ENCODE measurements around the gene GRID2. TPM values are rescaled to one million over a fixed set of nuclear protein-coding genes. Genes with fewer than 3 reads are reported as not detected.

The GRID2 gene
- total and polyA plus RNA-seq, 2 of the 4 experiments (the other 2 are of a cell fraction): under 0.01 TPM; not detected in 1

GRCh38 chr4:92968996-92969395 is 665.2 kb downstream of the GRID2 start:
- Histone ChIP-seq H4K5ac (ENCODE audit: low read depth, low read length) (peak overlapping the region; percentile 51; the same call in 1 of the 2 replicates), H3K56ac (ENCODE audit: extremely low read depth, insufficient read depth, low read length) (no peak overlapping the region), H3K9me3 (ENCODE audit: control insufficient read depth, insufficient read depth, low read length) (no peaks in the 10 kb centered on the region), H3K9me1 (ENCODE audit: insufficient read depth, low read length) (no peaks in the 10 kb centered on the region), H3K4me2 (ENCODE audit: low read depth, low read length) (no peak overlapping the region), H3K27ac (ENCODE audit: insufficient read depth, low read length) (no peak overlapping the region; the same call in 1 of the 2 replicates), H3K36me3 (ENCODE audit: control insufficient read depth, insufficient read depth, low read length) (no peaks in the 10 kb centered on the region), H3K4me1 (ENCODE audit: control insufficient read depth, insufficient read depth, low read length) (peaks cover 2% of the 10 kb centered on the region; the same call in 1 of the 2 replicates), H4K20me1 (ENCODE audit: insufficient read depth, low read length) (no peaks in the 10 kb centered on the region), H2BK5ac (ENCODE audit: low read depth, low read length, poor library complexity, severe bottlenecking) (peak overlapping the region; percentile 92), H3K9ac (ENCODE audit: low read depth, low read length) (no peak overlapping the region), H2AK5ac (ENCODE audit: low read depth, low read length) (no peak overlapping the region), H2AFZ (replicated peaks; ENCODE audit: low read length, poor library complexity) (no peak overlapping the region), H3K4ac (ENCODE audit: low read depth, low read length) (peak overlapping the region; percentile 22; the same call in 1 of the 2 replicates), H3K79me1 (ENCODE audit: low read depth in 1 of 2, low read length in 2 of 2) (no peaks in the 10 kb centered on the region), H4K8ac (ENCODE audit: low read depth in 2 of 2, low read length in 2 of 2) (no peak overlapping the region; a peak in 1 of 4 replicates), H3K23ac (ENCODE audit: low read depth, low read length) (no peak overlapping the region), H3K14ac (replicated peaks; ENCODE audit: low read depth, low read length) (no peak overlapping the region), H3K4me3 (ENCODE audit: insufficient read depth, low read depth, low read length) (no peak overlapping the region), H2AK9ac (replicated peaks; ENCODE audit: low read depth, low read length, poor library complexity) (no peak overlapping the region), H3K27me3 (ENCODE audit: control insufficient read depth, insufficient read depth, low read length) (no peaks in the 10 kb centered on the region), H3K18ac (ENCODE audit: low read depth, low read length) (peak overlapping the region; percentile 64; the same call in 1 of the 2 replicates), H2BK20ac (ENCODE audit: low read depth, low read length) (peak overlapping the region; percentile 23; the same call in 1 of the 2 replicates), H4K91ac (ENCODE audit: insufficient read depth, low read depth, low read length) (no peak overlapping the region), H2BK15ac (ENCODE audit: low read depth, low read length) (no peak overlapping the region), H2BK120ac (ENCODE audit: low read depth, low read length) (no peak overlapping the region)
- BruUV-seq (replicated peaks): no TSS peak
- ChIA-PET POLR2A (ENCODE audit: unreplicated experiment) (no interaction called here), CTCF (no interaction called here)
- dilution Hi-C loops (cut with HindIII; ENCODE audit: low sequenced_read_pairs, unreplicated experiment) (no loop called here), intact Hi-C loops (cut with micrococcal nuclease) (no loop called here), in situ Hi-C loops (cut with MboI; ENCODE audit: low sequenced_read_pairs) (no loop called here)
- ATAC-seq (ENCODE audit: low read depth) (no peak), DNase-seq (no peak)
- TF ChIP-seq CHD1 (IDR thresholded peaks at IDR 0.05; ENCODE audit: low read depth, low read length) (no peak), BHLHE40 (IDR thresholded peaks at IDR 0.05; ENCODE audit: low read depth, low read length) (no peak), CTCF (conservative IDR thresholded peaks at IDR 0.05; ENCODE audit: low read depth, low read length) (no peak), RCOR1 (IDR thresholded peaks at IDR 0.05; ENCODE audit: insufficient replicate concordance, low read length) (no peak), MAFK (IDR thresholded peaks at IDR 0.05; ENCODE audit: low read depth, low read length) (no peak), CEBPB (IDR thresholded peaks at IDR 0.05; ENCODE audit: low read depth, low read length) (no peak)
- WGBS, 2 experiments (ENCODE audit: extremely low coverage in 2 of 2, insufficient read length in 1 of 2): no CpG with 5 or more reads among the region's 1 CpG
